OCI-LY7 (cell line): Measurements from ENCODE around the gene LY86. TPM values are rescaled to one million over a fixed set of nuclear protein-coding genes. Genes with fewer than 3 reads are reported as not detected.

ENCODE experiments used
- BruUV-seq: library from RNA; stranded (reverse); fragments of 400-500 nt; replicated peaks from 2 replicates; lab custom pipeline; 2021; lab: Mats Ljungman, UMichigan
- CTCF ChIA-PET: fragments of 300-600 bp; sonication (Branson Sonifier 250); formaldehyde crosslinking; loops from one replicate; lab custom pipeline; 2022; ENCODE audit warnings: antibody characterized with exemption; ENCODE audit not compliant: unreplicated experiment; lab: Charles Lee
- POLR2A ChIA-PET: fragments of 300-600 bp; sonication (Branson Sonifier 250); formaldehyde crosslinking; loops from one replicate; lab custom pipeline; 2022; ENCODE audit warnings: antibody characterized with exemption; lab: Charles Lee
- DNase-seq: peaks from one replicate; pipeline ENCODE4 v3.0.0-alpha.2; 2015; ENCODE audit warnings: low spot score
- H2AFZ ChIP-seq: fragments of 200-600 bp; sonication (generic), shearing (Covaris generic); 2 replicates; pipeline ENCODE4 v1.6.1; 2014; ENCODE audit warnings: mild to moderate bottlenecking, antibody characterized with exemption, low read length, moderate library complexity
- H3K27ac ChIP-seq: fragments of 200-600 bp; sonication (generic); 2 replicates; pipeline ENCODE4 v1.5.1; 2014; ENCODE audit warnings: mixed run types, low read depth, mild to moderate bottlenecking, moderate library complexity, low read length, inconsistent platforms; ENCODE audit not compliant: poor library complexity, severe bottlenecking
- H3K36me3 ChIP-seq: fragments of 200-600 bp; sonication (generic); 2 replicates; pipeline ENCODE4 v1.6.1; 2014; ENCODE audit warnings: mild to moderate bottlenecking, antibody characterized with exemption, low read length, moderate library complexity, mixed read lengths; ENCODE audit not compliant: insufficient read depth
- H3K4me1 ChIP-seq: fragments of 200-600 bp; sonication (generic); 2 replicates; pipeline ENCODE4 v1.5.1; 2014; ENCODE audit warnings: mild to moderate bottlenecking, low read length; ENCODE audit not compliant: insufficient read depth, poor library complexity, severe bottlenecking
- H3K4me2 ChIP-seq: fragments of 200-600 bp; sonication (generic); 2 replicates; pipeline ENCODE4 v1.6.1; 2014; ENCODE audit warnings: mild to moderate bottlenecking, low read length
- H3K4me3 ChIP-seq: fragments of 200-600 bp; sonication (generic); 2 replicates; pipeline ENCODE4 v1.5.1; 2014; ENCODE audit warnings: mild to moderate bottlenecking, low read depth, low read length; ENCODE audit not compliant: poor library complexity, severe bottlenecking
- H3K79me2 ChIP-seq: fragments of 200-600 bp; sonication (generic); 2 replicates; pipeline ENCODE4 v1.6.1; 2016; ENCODE audit warnings: low read depth, mild to moderate bottlenecking, low read length, moderate library complexity, mixed read lengths; ENCODE audit not compliant: insufficient read depth
- H3K9me2 ChIP-seq: fragments of 200-600 bp; sonication (generic); 2 replicates; pipeline ENCODE4 v1.6.1; 2016; ENCODE audit warnings: mild to moderate bottlenecking, low read length, mixed read lengths; ENCODE audit not compliant: insufficient read depth
- H3K9me3 ChIP-seq: fragments of 200-600 bp; sonication (generic); 2 replicates; pipeline ENCODE4 v1.6.1; 2014; ENCODE audit warnings: mild to moderate bottlenecking, mixed run types, low read length, mixed read lengths
- H4K20me1 ChIP-seq: fragments of 200-600 bp; sonication (generic); 2 replicates; pipeline ENCODE4 v1.6.1; 2014; ENCODE audit warnings: mild to moderate bottlenecking, antibody characterized with exemption, low read length, moderate library complexity, mixed read lengths; ENCODE audit not compliant: insufficient read depth
- CTCF ChIP-seq: fragments of 200-600 bp; sonication (generic); conservative IDR thresholded peaks from 2 replicates; pipeline ENCODE4 v1.5.1; 2014; ENCODE audit warnings: mild to moderate bottlenecking, antibody characterized with exemption, low read length, moderate library complexity, mixed read lengths
- EZH2phosphoT487 ChIP-seq: fragments of 200-600 bp; sonication (generic); IDR thresholded peaks from 2 replicates; pipeline ENCODE4 v1.6.1; 2018; ENCODE audit warnings: low read depth, borderline replicate concordance, mild to moderate bottlenecking, mixed run types, antibody characterized with exemption, low read length, moderate library complexity, mixed read lengths
- intact Hi-C: fragments of 100-400 bp; cut with micrococcal nuclease; formaldehyde crosslinking; loops from one replicate; pipeline ENCODE4 v1.10.0; 2022; ENCODE audit not compliant: unreplicated experiment
- total RNA-seq, 2 experiments: library from RNA; depleted of rRNA in 1 of 2; stranded (reverse); fragments of >200 nt in 1 of 2; shearing (Covaris generic) in 1 of 2; gene quantifications; 2 replicates each; pipeline ENCODE4 v1.2.3, GENCODE V29; 2014 to 2022

The LY86 gene
- total RNA-seq, 2 experiments from 2014 or later, result 48.4 to 62.8 TPM

- Histone ChIP-seq H3K79me2 (peaks cover 43% of the 10 kb centered on the region), H3K9me3 (no peaks in the 10 kb centered on the region), H3K4me2 (no peak overlapping the region), H3K4me1 (peaks cover 35% of the 10 kb centered on the region), H3K27ac (no peak overlapping the region), H2AFZ (no peak overlapping the region), H4K20me1 (no peaks in the 10 kb centered on the region), H3K9me2 (no peaks in the 10 kb centered on the region), H3K36me3 (peaks cover 87% of the 10 kb centered on the region), H3K4me3 (no peak overlapping the region)
- TF ChIP-seq EZH2phosphoT487, result no peak
- TF ChIP-seq CTCF, result no peak
- POLR2A ChIA-PET, result interaction anchor here (4.1 kb wide), 1 partner anchor 14 kb away, joined by 25 read pairs; no protein-coding TSS in a partner anchor
- CTCF ChIA-PET, result no interaction called here
- intact Hi-C loops, result no loop called here
- no peak for DNase-seq
- BruUV-seq, result no TSS peak
Measured at GRCh38 chr6:6595952-6596351, 7.4 kb downstream of the LY86 start.

- intact Hi-C loops, result no loop called here
- ChIA-PET POLR2A (interaction anchor here (4.1 kb wide), 1 partner anchor 13 kb away, joined by 25 read pairs; no protein-coding TSS in a partner anchor), CTCF (no interaction called here)
- no peaks in the 10 kb centered on the region for H3K9me3 ChIP-seq
- no peak overlapping the region for H3K4me3 ChIP-seq
- TF ChIP-seq EZH2phosphoT487, result no peak
- TF ChIP-seq CTCF, result no peak
- H3K4me1 ChIP-seq, result peaks cover 27% of the 10 kb centered on the region
- no peak for DNase-seq
- no peaks in the 10 kb centered on the region for H3K9me2 ChIP-seq
- no TSS peak for BruUV-seq
- H3K27ac ChIP-seq, result no peak overlapping the region
- H2AFZ ChIP-seq, result no peak overlapping the region
- no peaks in the 10 kb centered on the region for H4K20me1 ChIP-seq
- H3K4me2 ChIP-seq, result no peak overlapping the region
- peaks cover 89% of the 10 kb centered on the region for H3K36me3 ChIP-seq
- peaks cover 36% of the 10 kb centered on the region; the same call in 1 of the 2 replicates for H3K79me2 ChIP-seq
Measured at GRCh38 chr6:6596529-6597328, 8.2 kb downstream of the LY86 start.

- Histone ChIP-seq H3K4me2 (no peak overlapping the region), H3K4me1 (peaks cover 17% of the 10 kb centered on the region), H3K79me2 (peaks cover 35% of the 10 kb centered on the region; the same call in 1 of the 2 replicates), H3K36me3 (peaks cover 95% of the 10 kb centered on the region), H3K9me3 (no peaks in the 10 kb centered on the region; the same call in 1 of the 2 replicates), H3K4me3 (no peak overlapping the region), H3K9me2 (no peaks in the 10 kb centered on the region), H2AFZ (no peak overlapping the region), H3K27ac (no peak overlapping the region), H4K20me1 (no peaks in the 10 kb centered on the region)
- DNase-seq, result no peak
- no peak for TF ChIP-seq EZH2phosphoT487
- no TSS peak for BruUV-seq
- POLR2A ChIA-PET, result interaction anchor here (0.6 to 4.1 kb wide), 3 partner anchors 9 to 1496 kb away, joined by 3 to 25 read pairs (median 10); partner anchors contain the start of gene LY86
- intact Hi-C loops, result no loop called here
- CTCF ChIA-PET, result no interaction called here
Measured at GRCh38 chr6:6597682-6598081, 9.2 kb downstream of the LY86 start.
